Measurements from ENCODE around the gene ERG.

ERG gene

DNA sequence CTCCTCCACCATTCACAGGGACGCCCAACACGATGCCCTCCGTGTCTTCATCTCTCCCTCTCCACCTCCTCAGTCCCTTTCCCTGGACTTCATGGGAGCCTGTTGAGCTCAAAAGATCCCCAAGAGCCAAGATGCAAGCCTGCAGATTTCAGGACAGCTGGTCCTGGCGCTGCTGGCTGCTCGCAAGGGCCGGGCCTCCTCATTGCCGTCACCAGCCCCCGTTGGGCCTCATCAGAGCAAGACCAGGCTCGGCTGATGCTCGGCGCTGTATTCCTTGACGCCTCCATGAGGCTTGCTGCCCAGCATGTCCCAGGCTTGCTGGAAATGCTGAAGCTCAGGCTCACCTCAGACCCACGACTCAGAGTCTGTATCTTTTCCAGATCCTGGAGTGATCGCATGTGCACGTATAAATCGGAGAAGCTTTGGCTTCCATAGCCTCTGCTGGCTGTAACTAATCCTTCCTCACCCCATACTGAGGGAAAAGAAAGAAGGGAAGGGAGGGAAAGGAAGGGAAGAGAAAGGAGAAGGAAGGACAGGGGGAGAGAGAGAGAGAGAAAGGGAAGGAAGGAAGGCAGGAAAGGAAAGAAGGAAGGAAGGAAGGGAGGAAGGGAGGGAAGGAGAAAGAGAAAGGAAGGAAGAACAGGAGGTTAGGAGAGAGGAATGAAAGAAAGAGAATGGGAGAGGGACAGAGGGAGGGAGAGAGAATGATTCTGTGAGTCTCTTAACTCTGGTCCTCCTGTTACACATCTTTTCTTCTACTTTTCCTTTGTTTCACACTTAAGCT lies 146.9 kb downstream of the ERG start:
- Histone ChIP-seq H3K36me3 (ENCODE audit: control insufficient read depth in 5 of 5, insufficient read depth in 5 of 5, low read length in 5 of 5) (no peaks in the 10 kb centered on the region), H3K27me3 (ENCODE audit: control insufficient read depth in 5 of 5, insufficient read depth in 4 of 5, low read length in 5 of 5) (peaks cover 0 to 3% (median 0%) of the 10 kb centered on the region in 5 donors), H3K4me3 (ENCODE audit: low read depth in 1 of 5, low read length in 5 of 5) (peak overlapping the region in 1 of 5 donors; percentile 24), H3K4me1 (ENCODE audit: control insufficient read depth in 5 of 5, insufficient read depth in 5 of 5, low read length in 5 of 5) (peaks cover 0 to 14% (median 2%) of the 10 kb centered on the region in 5 donors), H3K9ac (ENCODE audit: low read length in 5 of 5) (no peak overlapping the region), H3K27ac (ENCODE audit: low read depth, low read length) (no peak overlapping the region), H3K9me3 (ENCODE audit: control insufficient read depth in 5 of 5, low read length in 5 of 5) (no peaks in the 10 kb centered on the region)

DNA sequence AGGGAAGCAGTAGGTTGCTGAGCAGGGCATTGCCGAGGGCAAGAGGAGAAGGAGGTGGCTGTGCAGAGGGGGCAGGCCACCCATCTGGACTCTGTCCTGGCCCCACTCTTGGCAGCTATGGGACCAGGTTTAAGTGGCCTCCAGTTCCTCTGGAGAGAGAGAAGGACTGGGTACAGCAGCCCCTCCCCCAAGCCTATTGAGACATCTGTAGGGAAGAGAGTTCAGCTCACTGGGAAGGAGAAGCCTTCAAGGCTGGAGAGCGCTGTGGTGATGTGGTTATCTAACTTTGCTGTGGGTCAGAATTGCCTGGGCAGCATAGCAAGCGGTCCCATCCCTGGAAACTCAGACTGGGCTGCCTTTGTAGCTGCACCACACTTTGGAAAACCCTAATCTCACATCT lies 147.6 kb downstream of the ERG start:
- peaks cover 0 to 3% (median 0%) of the 10 kb centered on the region in 5 donors for H3K27me3 ChIP-seq (ENCODE audit: control insufficient read depth in 5 of 5, insufficient read depth in 4 of 5, low read length in 5 of 5)
- H3K9me3 ChIP-seq (ENCODE audit: control insufficient read depth in 5 of 5, low read length in 5 of 5): no peaks in the 10 kb centered on the region
- no peak overlapping the region for H3K9ac ChIP-seq (ENCODE audit: low read length in 5 of 5)
- H3K27ac ChIP-seq (ENCODE audit: low read depth, low read length): no peak overlapping the region
- peaks cover 0 to 14% (median 0%) of the 10 kb centered on the region in 5 donors for H3K4me1 ChIP-seq (ENCODE audit: control insufficient read depth in 5 of 5, insufficient read depth in 5 of 5, low read length in 5 of 5)
- no peaks in the 10 kb centered on the region for H3K36me3 ChIP-seq (ENCODE audit: control insufficient read depth in 5 of 5, insufficient read depth in 5 of 5, low read length in 5 of 5)
- no peak overlapping the region for H3K4me3 ChIP-seq (ENCODE audit: low read depth in 1 of 5, low read length in 5 of 5)

DNA sequence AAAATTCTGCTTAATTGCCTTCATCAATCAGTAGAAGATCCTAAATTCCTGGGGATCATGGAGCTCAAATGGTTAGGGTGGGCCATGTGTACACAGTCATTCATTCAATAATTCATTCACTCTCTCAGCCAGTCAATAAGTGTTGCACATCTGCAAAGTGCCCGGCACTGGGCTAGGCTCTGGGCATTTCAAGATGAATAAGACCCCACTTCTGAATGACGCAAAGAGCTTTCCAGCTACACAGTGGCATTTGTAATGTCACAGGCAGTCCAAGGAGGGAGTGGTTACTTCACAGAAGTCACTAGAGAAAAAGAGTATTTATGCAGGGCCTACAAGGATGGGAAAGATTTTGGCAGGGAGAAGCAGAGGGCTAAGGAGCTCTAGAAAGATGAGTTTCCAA lies 148.3 kb downstream of the ERG start:
- peaks cover 0 to 8% (median 0%) of the 10 kb centered on the region in 5 donors for H3K27me3 ChIP-seq (ENCODE audit: control insufficient read depth in 5 of 5, insufficient read depth in 4 of 5, low read length in 5 of 5)
- H3K27ac ChIP-seq (ENCODE audit: low read depth, low read length): no peak overlapping the region
- no peak overlapping the region for H3K9ac ChIP-seq (ENCODE audit: low read length in 5 of 5)
- H3K4me1 ChIP-seq (ENCODE audit: control insufficient read depth in 5 of 5, insufficient read depth in 5 of 5, low read length in 5 of 5): peaks cover 0 to 14% (median 0%) of the 10 kb centered on the region in 5 donors
- no peaks in the 10 kb centered on the region for H3K36me3 ChIP-seq (ENCODE audit: control insufficient read depth in 5 of 5, insufficient read depth in 5 of 5, low read length in 5 of 5)
- H3K9me3 ChIP-seq (ENCODE audit: control insufficient read depth in 5 of 5, low read length in 5 of 5): no peaks in the 10 kb centered on the region
- no peak overlapping the region for H3K4me3 ChIP-seq (ENCODE audit: low read depth in 1 of 5, low read length in 5 of 5)

DNA sequence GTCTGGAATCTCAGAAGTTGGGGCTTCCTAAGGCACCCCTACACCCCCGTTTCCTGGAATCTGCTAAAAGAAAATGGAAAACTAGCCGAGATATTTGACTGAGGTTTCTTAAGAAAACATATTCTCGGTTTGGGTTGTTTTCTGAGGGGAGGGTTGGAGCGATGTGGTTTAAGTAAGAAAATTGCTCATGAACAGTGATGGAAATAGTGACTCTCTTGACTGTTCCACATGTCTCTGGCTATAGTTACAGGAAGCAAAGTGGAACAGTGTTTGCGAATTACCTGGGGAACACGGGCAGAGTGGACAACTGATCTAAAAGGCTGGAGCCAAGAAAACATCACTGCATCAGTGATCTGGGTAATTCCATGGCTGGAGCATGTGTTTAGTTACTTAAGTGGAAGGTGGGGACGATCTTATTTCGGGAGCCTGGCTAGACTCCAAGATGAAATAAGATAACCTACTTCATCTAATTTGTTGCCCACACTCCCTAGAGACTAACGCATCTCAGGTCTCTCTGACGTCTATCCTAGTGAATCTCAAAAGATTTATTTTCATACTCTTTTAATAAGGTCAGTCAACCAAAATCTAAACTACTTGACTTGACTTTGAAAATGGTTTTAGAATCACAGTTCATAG lies 149.0 kb downstream of the ERG start:
- Histone ChIP-seq H3K36me3 (ENCODE audit: control insufficient read depth in 5 of 5, insufficient read depth in 5 of 5, low read length in 5 of 5) (no peaks in the 10 kb centered on the region), H3K9me3 (ENCODE audit: control insufficient read depth in 5 of 5, low read length in 5 of 5) (no peaks in the 10 kb centered on the region), H3K4me1 (ENCODE audit: control insufficient read depth in 5 of 5, insufficient read depth in 5 of 5, low read length in 5 of 5) (peaks cover 0 to 14% (median 0%) of the 10 kb centered on the region in 5 donors), H3K9ac (ENCODE audit: low read length in 5 of 5) (no peak overlapping the region), H3K4me3 (ENCODE audit: low read depth in 1 of 5, low read length in 5 of 5) (no peak overlapping the region), H3K27ac (ENCODE audit: low read depth, low read length) (no peak overlapping the region), H3K27me3 (ENCODE audit: control insufficient read depth in 5 of 5, insufficient read depth in 4 of 5, low read length in 5 of 5) (peaks cover 0 to 8% (median 0%) of the 10 kb centered on the region in 5 donors)

DNA sequence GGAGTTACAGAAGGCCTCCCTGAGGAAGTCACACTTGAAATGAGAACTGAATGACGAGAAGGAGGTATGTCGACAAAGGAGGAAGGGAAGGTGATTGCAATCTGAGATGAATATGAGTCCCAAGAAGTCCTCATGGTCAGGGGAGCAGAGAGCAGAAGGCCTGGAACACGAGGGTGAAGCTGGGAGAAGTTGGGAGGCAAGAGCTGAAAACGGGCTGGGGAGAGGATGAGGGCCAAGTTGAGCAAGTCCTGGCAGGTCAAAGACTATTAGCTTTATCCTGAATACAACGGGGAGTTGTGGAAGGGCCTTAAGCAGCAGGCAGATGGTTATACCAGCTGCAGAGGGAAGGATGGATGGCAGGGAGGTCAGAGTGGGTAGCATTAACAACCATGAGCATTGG lies 152.0 kb downstream of the ERG start:
- Histone ChIP-seq H3K4me1 (ENCODE audit: control insufficient read depth in 5 of 5, insufficient read depth in 5 of 5, low read length in 5 of 5) (peaks cover 0 to 3% (median 0%) of the 10 kb centered on the region in 5 donors), H3K9ac (ENCODE audit: low read length in 5 of 5) (no peak overlapping the region), H3K27me3 (ENCODE audit: control insufficient read depth in 5 of 5, insufficient read depth in 4 of 5, low read length in 5 of 5) (peaks cover 0 to 8% (median 0%) of the 10 kb centered on the region in 5 donors), H3K9me3 (ENCODE audit: control insufficient read depth in 5 of 5, low read length in 5 of 5) (no peaks in the 10 kb centered on the region), H3K27ac (ENCODE audit: low read depth, low read length) (no peak overlapping the region), H3K36me3 (ENCODE audit: control insufficient read depth in 5 of 5, insufficient read depth in 5 of 5, low read length in 5 of 5) (no peaks in the 10 kb centered on the region), H3K4me3 (ENCODE audit: low read depth in 1 of 5, low read length in 5 of 5) (no peak overlapping the region)

DNA sequence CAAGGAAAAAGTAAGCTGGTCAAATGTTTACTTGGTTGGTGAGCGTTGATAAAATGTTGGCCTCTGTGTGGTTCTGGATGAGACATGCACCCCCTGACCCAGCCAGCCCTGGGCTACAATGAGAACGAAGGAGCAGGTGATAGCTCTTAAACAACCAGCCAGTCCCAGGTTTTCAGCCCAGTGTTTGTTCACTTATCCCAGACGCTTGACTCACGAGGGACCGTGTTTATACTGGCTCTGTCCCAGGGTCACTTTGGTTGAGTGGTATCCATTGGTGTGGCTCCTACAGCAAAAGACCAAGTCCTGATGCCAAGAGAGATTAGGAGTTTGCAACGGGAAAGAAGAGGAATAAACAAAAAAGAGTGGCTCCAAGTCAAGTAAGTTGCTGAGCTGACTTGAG lies 154.6 kb downstream of the ERG start:
- H3K27ac ChIP-seq (ENCODE audit: low read depth, low read length): no peak overlapping the region
- no peaks in the 10 kb centered on the region for H3K36me3 ChIP-seq (ENCODE audit: control insufficient read depth in 5 of 5, insufficient read depth in 5 of 5, low read length in 5 of 5)
- no peak overlapping the region for H3K4me3 ChIP-seq (ENCODE audit: low read depth in 1 of 5, low read length in 5 of 5)
- no peaks in the 10 kb centered on the region for H3K9me3 ChIP-seq (ENCODE audit: control insufficient read depth in 5 of 5, low read length in 5 of 5)
- peaks cover 0 to 6% (median 0%) of the 10 kb centered on the region in 5 donors for H3K27me3 ChIP-seq (ENCODE audit: control insufficient read depth in 5 of 5, insufficient read depth in 4 of 5, low read length in 5 of 5)
- no peak overlapping the region for H3K9ac ChIP-seq (ENCODE audit: low read length in 5 of 5)
- H3K4me1 ChIP-seq (ENCODE audit: control insufficient read depth in 5 of 5, insufficient read depth in 5 of 5, low read length in 5 of 5): no peaks in the 10 kb centered on the region

DNA sequence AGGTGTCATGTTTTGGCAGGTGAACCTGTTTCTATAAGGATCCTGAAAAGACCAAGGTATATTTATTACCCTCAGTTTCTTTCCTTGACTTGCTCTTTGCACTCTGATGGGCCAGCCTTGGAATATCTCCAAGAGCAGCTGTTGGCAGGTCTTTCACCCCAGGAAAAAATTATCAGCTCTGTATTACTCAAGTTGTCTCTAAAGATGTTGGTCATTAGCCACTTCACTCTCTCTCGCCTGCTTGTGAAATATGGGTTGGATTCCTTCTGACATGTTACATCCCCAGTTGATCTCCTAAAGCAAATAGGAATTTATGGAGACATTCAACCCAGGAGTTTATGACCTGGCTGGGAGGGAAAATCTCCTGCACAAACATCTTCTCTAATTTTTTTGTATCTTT lies 155.5 kb downstream of the ERG start:
- no peaks in the 10 kb centered on the region for H3K36me3 ChIP-seq (ENCODE audit: control insufficient read depth in 5 of 5, insufficient read depth in 5 of 5, low read length in 5 of 5)
- no peaks in the 10 kb centered on the region for H3K9me3 ChIP-seq (ENCODE audit: control insufficient read depth in 5 of 5, low read length in 5 of 5)
- no peak overlapping the region for H3K9ac ChIP-seq (ENCODE audit: low read length in 5 of 5)
- no peaks in the 10 kb centered on the region for H3K4me1 ChIP-seq (ENCODE audit: control insufficient read depth in 5 of 5, insufficient read depth in 5 of 5, low read length in 5 of 5)
- H3K27me3 ChIP-seq (ENCODE audit: control insufficient read depth in 5 of 5, insufficient read depth in 4 of 5, low read length in 5 of 5): peaks cover 0 to 6% (median 0%) of the 10 kb centered on the region in 5 donors
- no peak overlapping the region for H3K27ac ChIP-seq (ENCODE audit: low read depth, low read length)
- H3K4me3 ChIP-seq (ENCODE audit: low read depth in 1 of 5, low read length in 5 of 5): no peak overlapping the region

DNA sequence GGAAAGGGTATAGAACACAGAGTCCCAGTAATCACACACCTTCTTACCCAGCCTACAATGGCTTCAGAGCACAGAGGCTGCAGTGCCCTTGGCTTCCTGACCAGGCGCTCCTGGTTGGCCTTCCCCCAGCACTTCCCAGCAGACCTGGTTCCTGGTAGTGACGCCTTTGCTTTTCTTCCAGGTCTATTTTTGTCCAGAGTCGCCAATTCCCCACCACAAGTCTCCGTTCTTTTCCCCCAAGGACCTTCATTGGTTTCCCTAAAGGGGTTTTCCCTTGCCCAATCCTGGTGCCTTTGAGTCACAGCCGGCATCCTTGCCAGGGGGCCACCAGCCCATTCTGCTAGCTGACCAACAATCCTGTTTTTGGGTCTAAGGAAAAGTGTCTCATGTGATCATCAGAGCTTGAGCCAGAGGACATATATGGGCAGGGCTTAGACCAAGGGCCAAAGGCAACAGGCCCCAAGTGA lies 156.7 kb downstream of the ERG start:
- Histone ChIP-seq H3K9ac (ENCODE audit: low read length in 5 of 5) (no peak overlapping the region), H3K27me3 (ENCODE audit: control insufficient read depth in 5 of 5, insufficient read depth in 4 of 5, low read length in 5 of 5) (peaks cover 0 to 6% (median 0%) of the 10 kb centered on the region in 5 donors), H3K4me1 (ENCODE audit: control insufficient read depth in 5 of 5, insufficient read depth in 5 of 5, low read length in 5 of 5) (no peaks in the 10 kb centered on the region), H3K27ac (ENCODE audit: low read depth, low read length) (no peak overlapping the region), H3K9me3 (ENCODE audit: control insufficient read depth in 5 of 5, low read length in 5 of 5) (no peaks in the 10 kb centered on the region), H3K36me3 (ENCODE audit: control insufficient read depth in 5 of 5, insufficient read depth in 5 of 5, low read length in 5 of 5) (no peaks in the 10 kb centered on the region), H3K4me3 (ENCODE audit: low read depth in 1 of 5, low read length in 5 of 5) (no peak overlapping the region)

DNA sequence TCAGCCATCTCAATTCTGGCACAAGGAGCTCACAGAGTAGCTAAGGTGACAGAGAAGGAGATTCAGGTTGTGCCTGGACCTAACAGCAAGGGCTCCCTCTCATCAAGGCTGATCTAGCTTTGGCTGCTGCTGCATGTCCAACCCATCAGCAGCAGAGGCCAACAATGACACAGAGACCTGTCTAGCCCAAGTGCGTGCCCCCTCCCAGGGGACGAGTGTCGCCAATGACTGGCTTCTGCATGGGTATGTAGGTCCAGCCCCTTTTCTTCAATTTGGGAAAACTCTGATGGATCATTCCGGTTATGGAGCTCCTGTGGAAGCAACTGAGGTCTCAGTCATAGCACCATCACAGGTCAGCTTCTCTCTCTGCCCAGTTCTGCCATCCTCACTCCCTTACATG lies 158.1 kb downstream of the ERG start:
- Histone ChIP-seq H3K9ac (ENCODE audit: low read length in 5 of 5) (no peak overlapping the region), H3K9me3 (ENCODE audit: control insufficient read depth in 5 of 5, low read length in 5 of 5) (no peaks in the 10 kb centered on the region), H3K27me3 (ENCODE audit: control insufficient read depth in 5 of 5, insufficient read depth in 4 of 5, low read length in 5 of 5) (peaks cover 0 to under 1% (median 0%) of the 10 kb centered on the region in 5 donors), H3K27ac (ENCODE audit: low read depth, low read length) (no peak overlapping the region), H3K4me3 (ENCODE audit: low read depth in 1 of 5, low read length in 5 of 5) (no peak overlapping the region), H3K36me3 (ENCODE audit: control insufficient read depth in 5 of 5, insufficient read depth in 5 of 5, low read length in 5 of 5) (no peaks in the 10 kb centered on the region), H3K4me1 (ENCODE audit: control insufficient read depth in 5 of 5, insufficient read depth in 5 of 5, low read length in 5 of 5) (peaks cover 0 to 1% (median under 1%) of the 10 kb centered on the region in 5 donors)

DNA sequence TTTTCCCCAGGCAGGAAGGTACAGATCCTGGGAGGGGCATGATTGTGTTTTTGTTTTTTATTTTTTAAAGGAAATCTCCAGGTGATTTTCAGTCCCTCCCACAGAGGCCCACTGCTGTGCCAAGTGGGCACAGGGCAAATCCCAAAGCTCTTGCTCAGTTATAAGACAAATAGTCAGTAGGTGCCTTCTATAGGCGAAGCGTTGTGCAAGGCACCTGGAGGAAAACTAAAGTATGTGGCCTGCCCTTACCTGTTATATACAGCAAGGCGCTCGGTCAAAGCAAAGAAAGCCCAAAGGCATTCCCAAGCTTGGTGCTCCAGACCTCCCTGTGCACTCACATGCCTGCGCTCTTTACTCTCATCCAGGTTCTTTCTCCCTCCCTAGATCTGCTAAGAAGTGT lies 160.5 kb downstream of the ERG start:
- H3K4me1 ChIP-seq (ENCODE audit: control insufficient read depth in 5 of 5, insufficient read depth in 5 of 5, low read length in 5 of 5): peaks cover 1 to 7% (median 5%) of the 10 kb centered on the region in 5 donors
- H3K36me3 ChIP-seq (ENCODE audit: control insufficient read depth in 5 of 5, insufficient read depth in 5 of 5, low read length in 5 of 5): no peaks in the 10 kb centered on the region
- no peaks in the 10 kb centered on the region for H3K9me3 ChIP-seq (ENCODE audit: control insufficient read depth in 5 of 5, low read length in 5 of 5)
- no peak overlapping the region for H3K9ac ChIP-seq (ENCODE audit: low read length in 5 of 5)
- H3K27me3 ChIP-seq (ENCODE audit: control insufficient read depth in 5 of 5, insufficient read depth in 4 of 5, low read length in 5 of 5): no peaks in the 10 kb centered on the region
- no peak overlapping the region for H3K27ac ChIP-seq (ENCODE audit: low read depth, low read length)
- H3K4me3 ChIP-seq (ENCODE audit: low read depth in 1 of 5, low read length in 5 of 5): no peak overlapping the region

Measured in subcutaneous abdominal adipose tissue (tissue), 5 donors.